HepG2 (cell line): Measurements from ENCODE around the gene NUTF2. TPM values are rescaled to one million over a fixed set of nuclear protein-coding genes. Genes with fewer than 3 reads are reported as not detected.

Experiments used
- HCFC1 ChIP-seq: fragments of 150-350 bp; IDR thresholded peaks from 2 replicates; pipeline ENCODE4 v1.6.1; 2014; ENCODE audit warnings: low read depth, low read length
- NR2C2 ChIP-seq: sonication (generic); formaldehyde crosslinking; IDR thresholded peaks from 2 replicates; pipeline ENCODE4 v1.4.0; 2020; ENCODE audit warnings: missing genetic modification reagents, mild to moderate bottlenecking, moderate library complexity, borderline replicate concordance
- PAF1 ChIP-seq: IDR thresholded peaks from 2 replicates; pipeline ENCODE4 v1.6.1; 2016; ENCODE audit warnings: missing genetic modification reagents, missing compliant biosample characterization
- SMC3 ChIP-seq: IDR thresholded peaks from 2 replicates; pipeline ENCODE4 v1.6.1; 2011; ENCODE audit warnings: low read length, improper control_type of control experiment
- SRSF1 ChIP-seq: fragments of 200-400 bp; formaldehyde crosslinking; optimal IDR thresholded peaks from 2 replicates; pipeline ENCODE3; 2017; ENCODE audit warnings: mild to moderate bottlenecking, low read depth, low read length, moderate library complexity
- ZNF17 ChIP-seq: sonication (generic); formaldehyde crosslinking; IDR thresholded peaks from 2 replicates; pipeline ENCODE4 v1.5.0; 2020; ENCODE audit warnings: mild to moderate bottlenecking, missing genetic modification reagents
- ZNF510 ChIP-seq: sonication (generic); formaldehyde crosslinking; IDR thresholded peaks from 2 replicates; pipeline ENCODE4 v1.4.0; 2020; ENCODE audit warnings: low read depth, mild to moderate bottlenecking, missing genetic modification reagents
- ZNF766 ChIP-seq: sonication (generic); formaldehyde crosslinking; IDR thresholded peaks from 2 replicates; pipeline ENCODE4 v1.5.0; 2020; ENCODE audit warnings: missing genetic modification reagents, borderline replicate concordance
- polyA plus RNA-seq, 8 experiments: library from polyadenylated mRNA; depleted of rRNA in 3 of 8; stranded (reverse) in 7 of 8; unstranded in 1 of 8; fragments of >200 nt; fragmentation: Illumina TruSeq in 4 of 8; extraction: Trizol in 4 of 8; gene quantifications; 2 replicates each; pipeline versions ENCODE4 v1.2.1 to v1.2.3, GENCODE V29; 2011 to 2016; ENCODE audit warnings: low read depth in 4 of 8, missing spikeins in 1 of 8, mixed read lengths in 1 of 8; ENCODE audit not compliant: insufficient read depth in 1 of 8
- total RNA-seq, 5 experiments: library from RNA; depleted of rRNA; stranded (reverse); fragments of >200 nt; fragmentation: Illumina TruSeq; extraction: Trizol; gene quantifications; 2 replicates each; pipeline ENCODE4 v1.2.3, GENCODE V29; 2016; ENCODE audit warnings: low read depth in 1 of 5
- TF ChIP-seq, protein P1 (sequence below): sonication (generic); formaldehyde crosslinking; IDR thresholded peaks from 2 replicates; pipeline ENCODE4 v1.5.0; 2020; ENCODE audit warnings: mild to moderate bottlenecking, missing genetic modification reagents
- TF ChIP-seq, protein P2 (sequence below): sonication (generic); formaldehyde crosslinking; IDR thresholded peaks from 2 replicates; pipeline ENCODE4 v1.8.0; 2022; ENCODE audit warnings: missing genetic modification reagents, low read depth, mild to moderate bottlenecking, borderline replicate concordance
- TF ChIP-seq, protein P3 (sequence below): sonication (generic); formaldehyde crosslinking; conservative IDR thresholded peaks from 2 replicates; pipeline ENCODE4 v1.5.0; 2020; ENCODE audit warnings: missing genetic modification reagents
- TF ChIP-seq, protein P4 (sequence below): sonication (generic); formaldehyde crosslinking; IDR thresholded peaks from 2 replicates; pipeline ENCODE4 v1.4.0; 2020; ENCODE audit warnings: missing genetic modification reagents
- TF ChIP-seq, protein P5 (sequence below): IDR thresholded peaks from 2 replicates; pipeline ENCODE4 v1.6.1; 2016
- TF ChIP-seq, protein P6 (sequence below): sonication (generic); formaldehyde crosslinking; IDR thresholded peaks from 2 replicates; pipeline ENCODE4 v1.4.0; 2020; ENCODE audit warnings: missing genetic modification reagents
- TF ChIP-seq, protein P7 (sequence below): sonication (generic); formaldehyde crosslinking; IDR thresholded peaks from 2 replicates; pipeline ENCODE4 v1.4.0; 2020; ENCODE audit warnings: missing genetic modification reagents

Gene NUTF2
- total and polyA plus RNA-seq, 2 of the 13 experiments (the other 11 are each of a cell fraction or from before 2014, with no cell fraction given), result 168 to 214 TPM

DNA sequence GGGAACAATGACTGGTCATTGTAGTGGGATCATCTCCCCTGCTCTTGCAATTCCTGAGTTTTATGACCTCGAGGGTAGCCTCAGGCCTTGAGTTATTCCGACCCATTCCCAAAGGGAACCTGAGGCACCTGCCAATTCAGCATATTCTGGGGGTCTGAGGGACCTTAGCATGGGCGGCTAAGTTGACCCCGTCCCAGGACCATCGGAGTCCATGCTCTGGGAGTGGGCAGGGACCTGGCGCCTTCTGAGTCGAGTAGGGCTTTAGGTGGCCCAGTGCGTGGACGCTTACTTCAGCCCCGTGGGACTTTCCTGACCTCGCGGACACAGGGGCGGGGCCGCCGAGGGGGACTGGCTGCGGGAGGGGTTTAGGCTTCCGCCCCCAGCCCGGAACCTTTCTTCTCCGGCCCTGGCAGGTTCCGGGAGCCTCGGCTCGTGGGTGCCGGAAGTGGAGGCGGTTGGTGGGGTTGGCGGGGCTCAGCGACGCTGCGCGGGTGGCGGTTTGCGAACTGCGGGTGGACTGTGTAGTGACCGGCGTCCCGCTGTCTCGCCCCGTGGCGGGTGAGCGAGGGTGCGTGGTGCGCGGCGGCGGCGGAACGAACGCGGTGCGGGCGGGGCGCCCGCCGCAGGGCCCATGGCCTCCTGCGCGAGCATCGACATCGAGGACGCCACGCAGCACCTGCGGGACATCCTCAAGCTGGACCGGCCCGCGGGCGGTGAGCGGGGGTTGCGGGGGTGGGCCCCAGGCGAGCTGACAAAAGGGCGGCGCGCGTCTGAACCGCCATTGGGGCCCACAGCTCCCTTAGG is 26.1 kb downstream of the NUTF2 start, which contains the start of gene EDC4 (continued):
- TF ChIP-seq, protein P1, sequence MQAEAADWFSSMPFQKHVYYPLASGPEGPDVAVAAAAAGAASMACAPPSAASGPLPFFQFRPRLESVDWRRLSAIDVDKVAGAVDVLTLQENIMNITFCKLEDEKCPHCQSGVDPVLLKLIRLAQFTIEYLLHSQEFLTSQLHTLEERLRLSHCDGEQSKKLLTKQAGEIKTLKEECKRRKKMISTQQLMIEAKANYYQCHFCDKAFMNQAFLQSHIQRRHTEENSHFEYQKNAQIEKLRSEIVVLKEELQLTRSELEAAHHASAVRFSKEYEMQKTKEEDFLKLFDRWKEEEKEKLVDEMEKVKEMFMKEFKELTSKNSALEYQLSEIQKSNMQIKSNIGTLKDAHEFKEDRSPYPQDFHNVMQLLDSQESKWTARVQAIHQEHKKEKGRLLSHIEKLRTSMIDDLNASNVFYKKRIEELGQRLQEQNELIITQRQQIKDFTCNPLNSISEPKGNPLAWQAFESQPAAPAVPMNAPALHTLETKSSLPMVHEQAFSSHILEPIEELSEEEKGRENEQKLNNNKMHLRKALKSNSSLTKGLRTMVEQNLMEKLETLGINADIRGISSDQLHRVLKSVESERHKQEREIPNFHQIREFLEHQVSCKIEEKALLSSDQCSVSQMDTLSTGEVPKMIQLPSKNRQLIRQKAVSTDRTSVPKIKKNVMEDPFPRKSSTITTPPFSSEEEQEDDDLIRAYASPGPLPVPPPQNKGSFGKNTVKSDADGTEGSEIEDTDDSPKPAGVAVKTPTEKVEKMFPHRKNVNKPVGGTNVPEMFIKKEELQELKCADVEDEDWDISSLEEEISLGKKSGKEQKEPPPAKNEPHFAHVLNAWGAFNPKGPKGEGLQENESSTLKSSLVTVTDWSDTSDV (CRISPR knock-in tag), result 0 out of 2 replicates have a peak, but pooled peaks have one; percentile 71
- TF ChIP-seq ZNF510 (no peak; the same call in 1 of the 2 replicates), ZNF766 (peak; percentile 88), SMC3 (no peak), PAF1 (CRISPR knock-in tag) (peak; percentile 94; the same call in 1 of the 2 replicates), SRSF1 (peak; percentile 96), HCFC1 (peak; percentile 76), ZNF17 (CRISPR knock-in tag) (no peak), NR2C2 (peak; percentile 90)
- TF ChIP-seq, protein P2, sequence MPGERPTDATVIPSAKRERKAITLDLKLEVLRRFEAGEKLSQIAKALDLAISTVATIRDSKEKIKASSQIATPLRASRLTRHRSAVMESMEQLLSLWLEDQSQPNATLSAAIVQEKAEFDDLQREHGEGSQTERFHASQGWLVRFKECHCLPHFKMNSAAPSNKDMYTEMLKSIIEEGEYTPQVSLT (CRISPR knock-in tag), result no peak
- TF ChIP-seq, protein P3, sequence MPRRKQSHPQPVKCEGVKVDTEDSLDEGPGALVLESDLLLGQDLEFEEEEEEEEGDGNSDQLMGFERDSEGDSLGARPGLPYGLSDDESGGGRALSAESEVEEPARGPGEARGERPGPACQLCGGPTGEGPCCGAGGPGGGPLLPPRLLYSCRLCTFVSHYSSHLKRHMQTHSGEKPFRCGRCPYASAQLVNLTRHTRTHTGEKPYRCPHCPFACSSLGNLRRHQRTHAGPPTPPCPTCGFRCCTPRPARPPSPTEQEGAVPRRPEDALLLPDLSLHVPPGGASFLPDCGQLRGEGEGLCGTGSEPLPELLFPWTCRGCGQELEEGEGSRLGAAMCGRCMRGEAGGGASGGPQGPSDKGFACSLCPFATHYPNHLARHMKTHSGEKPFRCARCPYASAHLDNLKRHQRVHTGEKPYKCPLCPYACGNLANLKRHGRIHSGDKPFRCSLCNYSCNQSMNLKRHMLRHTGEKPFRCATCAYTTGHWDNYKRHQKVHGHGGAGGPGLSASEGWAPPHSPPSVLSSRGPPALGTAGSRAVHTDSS (CRISPR knock-in tag), result no peak
- TF ChIP-seq, protein P4, sequence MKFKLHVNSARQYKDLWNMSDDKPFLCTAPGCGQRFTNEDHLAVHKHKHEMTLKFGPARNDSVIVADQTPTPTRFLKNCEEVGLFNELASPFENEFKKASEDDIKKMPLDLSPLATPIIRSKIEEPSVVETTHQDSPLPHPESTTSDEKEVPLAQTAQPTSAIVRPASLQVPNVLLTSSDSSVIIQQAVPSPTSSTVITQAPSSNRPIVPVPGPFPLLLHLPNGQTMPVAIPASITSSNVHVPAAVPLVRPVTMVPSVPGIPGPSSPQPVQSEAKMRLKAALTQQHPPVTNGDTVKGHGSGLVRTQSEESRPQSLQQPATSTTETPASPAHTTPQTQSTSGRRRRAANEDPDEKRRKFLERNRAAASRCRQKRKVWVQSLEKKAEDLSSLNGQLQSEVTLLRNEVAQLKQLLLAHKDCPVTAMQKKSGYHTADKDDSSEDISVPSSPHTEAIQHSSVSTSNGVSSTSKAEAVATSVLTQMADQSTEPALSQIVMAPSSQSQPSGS (CRISPR knock-in tag), result 0 out of 2 replicates have a peak, but pooled peaks have one; percentile 58
- TF ChIP-seq, protein P5, sequence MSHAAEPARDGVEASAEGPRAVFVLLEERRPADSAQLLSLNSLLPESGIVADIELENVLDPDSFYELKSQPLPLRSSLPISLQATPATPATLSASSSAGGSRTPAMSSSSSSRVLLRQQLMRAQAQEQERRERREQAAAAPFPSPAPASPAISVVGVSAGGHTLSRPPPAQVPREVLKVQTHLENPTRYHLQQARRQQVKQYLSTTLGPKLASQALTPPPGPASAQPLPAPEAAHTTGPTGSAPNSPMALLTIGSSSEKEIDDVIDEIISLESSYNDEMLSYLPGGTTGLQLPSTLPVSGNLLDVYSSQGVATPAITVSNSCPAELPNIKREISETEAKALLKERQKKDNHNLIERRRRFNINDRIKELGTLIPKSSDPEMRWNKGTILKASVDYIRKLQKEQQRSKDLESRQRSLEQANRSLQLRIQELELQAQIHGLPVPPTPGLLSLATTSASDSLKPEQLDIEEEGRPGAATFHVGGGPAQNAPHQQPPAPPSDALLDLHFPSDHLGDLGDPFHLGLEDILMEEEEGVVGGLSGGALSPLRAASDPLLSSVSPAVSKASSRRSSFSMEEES (CRISPR knock-in tag), result no peak
- TF ChIP-seq, protein P6, sequence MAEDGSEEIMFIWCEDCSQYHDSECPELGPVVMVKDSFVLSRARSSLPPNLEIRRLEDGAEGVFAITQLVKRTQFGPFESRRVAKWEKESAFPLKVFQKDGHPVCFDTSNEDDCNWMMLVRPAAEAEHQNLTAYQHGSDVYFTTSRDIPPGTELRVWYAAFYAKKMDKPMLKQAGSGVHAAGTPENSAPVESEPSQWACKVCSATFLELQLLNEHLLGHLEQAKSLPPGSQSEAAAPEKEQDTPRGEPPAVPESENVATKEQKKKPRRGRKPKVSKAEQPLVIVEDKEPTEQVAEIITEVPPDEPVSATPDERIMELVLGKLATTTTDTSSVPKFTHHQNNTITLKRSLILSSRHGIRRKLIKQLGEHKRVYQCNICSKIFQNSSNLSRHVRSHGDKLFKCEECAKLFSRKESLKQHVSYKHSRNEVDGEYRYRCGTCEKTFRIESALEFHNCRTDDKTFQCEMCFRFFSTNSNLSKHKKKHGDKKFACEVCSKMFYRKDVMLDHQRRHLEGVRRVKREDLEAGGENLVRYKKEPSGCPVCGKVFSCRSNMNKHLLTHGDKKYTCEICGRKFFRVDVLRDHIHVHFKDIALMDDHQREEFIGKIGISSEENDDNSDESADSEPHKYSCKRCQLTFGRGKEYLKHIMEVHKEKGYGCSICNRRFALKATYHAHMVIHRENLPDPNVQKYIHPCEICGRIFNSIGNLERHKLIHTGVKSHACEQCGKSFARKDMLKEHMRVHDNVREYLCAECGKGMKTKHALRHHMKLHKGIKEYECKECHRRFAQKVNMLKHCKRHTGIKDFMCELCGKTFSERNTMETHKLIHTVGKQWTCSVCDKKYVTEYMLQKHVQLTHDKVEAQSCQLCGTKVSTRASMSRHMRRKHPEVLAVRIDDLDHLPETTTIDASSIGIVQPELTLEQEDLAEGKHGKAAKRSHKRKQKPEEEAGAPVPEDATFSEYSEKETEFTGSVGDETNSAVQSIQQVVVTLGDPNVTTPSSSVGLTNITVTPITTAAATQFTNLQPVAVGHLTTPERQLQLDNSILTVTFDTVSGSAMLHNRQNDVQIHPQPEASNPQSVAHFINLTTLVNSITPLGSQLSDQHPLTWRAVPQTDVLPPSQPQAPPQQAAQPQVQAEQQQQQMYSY (CRISPR knock-in tag), result 0 out of 2 replicates have a peak, but pooled peaks have one; percentile 17
- TF ChIP-seq, protein P7, sequence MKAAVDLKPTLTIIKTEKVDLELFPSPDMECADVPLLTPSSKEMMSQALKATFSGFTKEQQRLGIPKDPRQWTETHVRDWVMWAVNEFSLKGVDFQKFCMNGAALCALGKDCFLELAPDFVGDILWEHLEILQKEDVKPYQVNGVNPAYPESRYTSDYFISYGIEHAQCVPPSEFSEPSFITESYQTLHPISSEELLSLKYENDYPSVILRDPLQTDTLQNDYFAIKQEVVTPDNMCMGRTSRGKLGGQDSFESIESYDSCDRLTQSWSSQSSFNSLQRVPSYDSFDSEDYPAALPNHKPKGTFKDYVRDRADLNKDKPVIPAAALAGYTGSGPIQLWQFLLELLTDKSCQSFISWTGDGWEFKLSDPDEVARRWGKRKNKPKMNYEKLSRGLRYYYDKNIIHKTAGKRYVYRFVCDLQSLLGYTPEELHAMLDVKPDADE (CRISPR knock-in tag), result peak; percentile 92; the same call in 1 of the 2 replicates
